ENCODE data around the gene KRTAP5-9. TPM values are rescaled to one million over a fixed set of nuclear protein-coding genes. Genes with fewer than 3 reads are reported as not detected.
A peak's percentile ranks its signal among the peaks of the same experiment; 100 is the strongest.

The KRTAP5-9 gene
- total and polyA plus RNA-seq, 2 donors from 2014 or later: 0.66 TPM; not detected in 1

DNA sequence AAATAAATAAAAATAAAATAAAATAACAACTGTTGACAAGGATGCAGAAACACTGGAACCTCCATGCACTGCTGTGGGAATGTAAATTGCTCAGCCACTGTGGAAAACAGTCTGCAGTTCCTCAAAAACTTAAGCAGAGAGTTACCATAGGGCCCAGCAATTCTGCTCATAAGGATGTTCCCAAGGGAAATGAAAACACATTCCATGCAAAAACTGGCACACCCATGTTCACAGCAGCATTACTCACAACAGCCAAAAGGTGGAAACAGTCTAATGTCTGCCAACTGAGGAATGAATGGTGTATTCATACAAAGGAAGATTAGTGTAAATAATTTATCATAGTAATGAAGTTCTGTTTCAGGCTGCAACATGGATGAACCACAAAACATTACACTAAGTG lies 13.9 kb downstream of the KRTAP5-9 start:
- TF ChIP-seq CTCF (IDR thresholded peaks at IDR 0.05; ENCODE audit: borderline replicate concordance, extremely low read depth, insufficient read depth): no peak
- H3K36me3 ChIP-seq (ENCODE audit: control insufficient read depth in 2 of 3, insufficient read depth in 3 of 3, low read length in 3 of 3): no peaks in the 10 kb centered on the region
- H3K9me3 ChIP-seq (ENCODE audit: control insufficient read depth in 2 of 3, insufficient read depth in 1 of 3, low read length in 3 of 3): no peaks in the 10 kb centered on the region
- H3K4me1 ChIP-seq (ENCODE audit: control insufficient read depth in 2 of 3, insufficient read depth in 2 of 3, low read depth in 1 of 3, low read length in 3 of 3): no peaks in the 10 kb centered on the region
- H3K27ac ChIP-seq (ENCODE audit: low read depth in 2 of 2, low read length in 2 of 2): no peak overlapping the region
- intact Hi-C loops (cut with DNase I): no loop called here
- no peak overlapping the region for H3K9ac ChIP-seq (ENCODE audit: low read length in 3 of 3)
- no peak for DNase-seq
- no peak overlapping the region for H3K4me3 ChIP-seq (ENCODE audit: low read length in 3 of 3)
- no peaks in the 10 kb centered on the region for H3K27me3 ChIP-seq (ENCODE audit: control insufficient read depth, insufficient read depth, low read length)
- FAIRE-seq: no peak

DNA sequence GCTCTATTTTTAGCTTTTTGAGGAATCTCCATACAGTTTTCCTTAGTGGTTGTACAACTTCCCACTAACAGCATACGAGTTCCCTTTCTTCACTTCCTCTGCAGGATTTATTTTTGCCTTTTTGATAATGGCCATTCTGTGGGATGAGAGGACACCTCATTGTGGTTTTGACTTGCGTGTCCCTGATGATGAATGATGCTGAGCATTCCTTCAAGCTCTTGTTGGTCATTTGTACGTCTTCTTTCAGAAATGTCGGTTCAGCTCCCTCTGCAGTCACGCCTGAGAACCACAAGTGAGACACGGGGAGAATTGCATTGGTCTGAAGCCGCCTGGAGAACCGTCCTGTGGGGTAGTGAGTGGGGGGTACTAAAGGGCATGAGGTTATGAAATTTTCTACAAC lies 15.2 kb downstream of the KRTAP5-9 start:
- no peak for FAIRE-seq
- no peaks in the 10 kb centered on the region for H3K9me3 ChIP-seq (ENCODE audit: control insufficient read depth in 2 of 3, insufficient read depth in 1 of 3, low read length in 3 of 3)
- H3K4me3 ChIP-seq (ENCODE audit: low read length in 3 of 3): no peak overlapping the region
- peak; percentile 20 for TF ChIP-seq CTCF (IDR thresholded peaks at IDR 0.05; ENCODE audit: borderline replicate concordance, extremely low read depth, insufficient read depth)
- H3K9ac ChIP-seq (ENCODE audit: low read length in 3 of 3): no peak overlapping the region
- no peaks in the 10 kb centered on the region for H3K4me1 ChIP-seq (ENCODE audit: control insufficient read depth in 2 of 3, insufficient read depth in 2 of 3, low read depth in 1 of 3, low read length in 3 of 3)
- no peak overlapping the region for H3K27ac ChIP-seq (ENCODE audit: low read depth in 2 of 2, low read length in 2 of 2)
- H3K27me3 ChIP-seq (ENCODE audit: control insufficient read depth, insufficient read depth, low read length): no peaks in the 10 kb centered on the region
- peak in 2 of 5 donors; percentile 29 to 44 for DNase-seq
- H3K36me3 ChIP-seq (ENCODE audit: control insufficient read depth in 2 of 3, insufficient read depth in 3 of 3, low read length in 3 of 3): no peaks in the 10 kb centered on the region
- intact Hi-C loops (cut with DNase I): no loop called here

- no peak overlapping the region for H3K27ac ChIP-seq (ENCODE audit: low read depth in 2 of 2, low read length in 2 of 2)
- no peak for TF ChIP-seq CTCF (IDR thresholded peaks at IDR 0.05; ENCODE audit: borderline replicate concordance, extremely low read depth, insufficient read depth)
- intact Hi-C loops (cut with DNase I): no loop called here
- no peak overlapping the region for H3K9ac ChIP-seq (ENCODE audit: low read length in 3 of 3)
- H3K27me3 ChIP-seq (ENCODE audit: control insufficient read depth, insufficient read depth, low read length): no peaks in the 10 kb centered on the region
- no peaks in the 10 kb centered on the region for H3K36me3 ChIP-seq (ENCODE audit: control insufficient read depth in 2 of 3, insufficient read depth in 3 of 3, low read length in 3 of 3)
- H3K4me3 ChIP-seq (ENCODE audit: low read length in 3 of 3): no peak overlapping the region
- DNase-seq (no peak), FAIRE-seq (no peak)
- no peaks in the 10 kb centered on the region for H3K9me3 ChIP-seq (ENCODE audit: control insufficient read depth in 2 of 3, insufficient read depth in 1 of 3, low read length in 3 of 3)
- no peaks in the 10 kb centered on the region for H3K4me1 ChIP-seq (ENCODE audit: control insufficient read depth in 2 of 3, insufficient read depth in 2 of 3, low read depth in 1 of 3, low read length in 3 of 3)
Observed at GRCh38 chr11:71564430-71564829, 16.2 kb downstream of the KRTAP5-9 start.

DNA sequence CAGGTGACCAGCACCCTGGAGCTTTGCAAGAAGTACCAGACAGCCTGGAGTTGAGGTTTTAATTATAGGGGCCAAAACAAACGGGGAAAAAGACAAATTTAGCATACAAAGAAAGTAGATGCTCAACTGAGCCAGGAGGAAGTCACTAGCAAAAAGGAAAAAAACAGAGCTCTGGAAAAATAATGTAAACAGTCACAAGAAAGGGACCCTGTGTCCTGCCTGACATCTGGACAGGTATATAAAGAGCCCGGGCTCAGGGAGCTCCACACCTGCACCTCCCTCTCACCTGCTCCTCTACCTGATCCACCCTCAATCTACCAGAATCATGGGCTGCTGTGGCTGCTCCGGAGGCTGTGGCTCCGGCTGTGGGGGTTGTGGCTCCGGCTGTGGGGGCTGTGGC lies 17.0 kb downstream of the KRTAP5-9 start, which contains the start of gene KRTAP5-10:
TSS of gene KRTAP5-10 (plus strand) at position 301 of the 400 bp plus-strand sequence. CDS start at position 326, 25 bp downstream.
- TF ChIP-seq CTCF (IDR thresholded peaks at IDR 0.05; ENCODE audit: borderline replicate concordance, extremely low read depth, insufficient read depth): no peak
- Histone ChIP-seq H3K27ac (ENCODE audit: low read depth in 2 of 2, low read length in 2 of 2) (no peak within 1 kb of the TSS), H3K36me3 (ENCODE audit: control insufficient read depth in 2 of 3, insufficient read depth in 3 of 3, low read length in 3 of 3) (no peaks in the 10 kb centered on the region), H3K9me3 (ENCODE audit: control insufficient read depth in 2 of 3, insufficient read depth in 1 of 3, low read length in 3 of 3) (no peaks in the 10 kb centered on the region), H3K4me1 (ENCODE audit: control insufficient read depth in 2 of 3, insufficient read depth in 2 of 3, low read depth in 1 of 3, low read length in 3 of 3) (no peaks in the 10 kb centered on the region), H3K4me3 (ENCODE audit: low read length in 3 of 3) (no peak within 1 kb of the TSS), H3K27me3 (ENCODE audit: control insufficient read depth, insufficient read depth, low read length) (no peaks in the 10 kb centered on the region), H3K9ac (ENCODE audit: low read length in 3 of 3) (no peak within 1 kb of the TSS)
- intact Hi-C loops (cut with DNase I): no loop called here
- FAIRE-seq (no peak), DNase-seq (no peak)
